Activated T-cell treated with anti-CD3 and anti-CD28 coated beads, Interleukin-2, amount 50 U/mL, for 72 hours (primary cell): ENCODE measurements around the gene MIER2. TPM values are rescaled to one million over a fixed set of nuclear protein-coding genes. Genes with fewer than 3 reads are reported as not detected.
"Not testable (repeated sequence)": the region's sequence is repeated elsewhere in the genome, so short reads cannot be mapped to it uniquely, and the experiment has no call there.

Experiments used
- ATAC-seq, 2 donors: fragments of 150-1000 bp; cut with Tn5 transposase; replicated peaks in 1 of 2; 2 replicates each; pipeline ENCODE4 v1.10.0; 2021; ENCODE audit warnings: moderate library complexity in 2 of 2, mild to moderate bottlenecking in 1 of 2
- DNase-seq, 2 donors: peaks; one replicate each; pipeline ENCODE4 v3.0.0; 2021 to 2022; ENCODE audit warnings: mixed read lengths in 1 of 2
- H3K27ac Mint-ChIP-seq: one replicate; pipeline ENCODE4 v1.8.0; 2022; ENCODE audit warnings: mild to moderate bottlenecking, moderate library complexity, mixed read lengths
- H3K27me3 Mint-ChIP-seq: one replicate; pipeline ENCODE4 v1.8.0; 2022; ENCODE audit warnings: low read depth, mixed read lengths
- H3K36me3 Mint-ChIP-seq, 2 donors: one replicate each; pipeline ENCODE4 v1.8.0; 2022; ENCODE audit warnings: mixed read lengths in 2 of 2, mild to moderate bottlenecking in 1 of 2; ENCODE audit not compliant: insufficient read depth in 2 of 2
- H3K4me1 Mint-ChIP-seq: one replicate; pipeline ENCODE4 v1.8.0; 2022; ENCODE audit warnings: low read depth, mixed read lengths
- H3K4me3 Mint-ChIP-seq, 2 donors: one replicate each; pipeline ENCODE4 v1.8.0; 2022; ENCODE audit warnings: mild to moderate bottlenecking in 2 of 2, mixed read lengths in 2 of 2, moderate library complexity in 2 of 2
- H3K9me3 Mint-ChIP-seq, 2 donors: one replicate each; pipeline ENCODE4 v1.8.0; 2022; ENCODE audit warnings: mixed read lengths in 2 of 2
- total RNA-seq, 2 donors: library from RNA; stranded (reverse); gene quantifications; one replicate each; pipeline ENCODE4 v1.2.3, GENCODE V29; 2022

Gene MIER2
- 10 to 100 TPM; 25.8 to 29.0 TPM for total RNA-seq

- peaks cover 0 to 4% of the 10 kb centered on the region in 2 donors for H3K36me3 Mint-ChIP-seq
- H3K9me3 Mint-ChIP-seq, result no peaks in the 10 kb centered on the region
- peak within 1 kb of the TSS; percentile 67 for H3K27ac Mint-ChIP-seq
- DNase-seq, result peak; percentile 91 to 98
- peak within 1 kb of the TSS; percentile 84 to 92 for H3K4me3 Mint-ChIP-seq
- ATAC-seq, result peak; percentile 97 to 98
- H3K27me3 Mint-ChIP-seq, result peaks cover 6% of the 10 kb centered on the region
- H3K4me1 Mint-ChIP-seq, result peaks cover 48% of the 10 kb centered on the region
These were observed at the start of gene MIER2 for GRCh38 chr19:344625-345319. TSS of gene MIER2 (minus strand) at chr19:344796. CDS start at chr19:344782, 14 bp downstream.

GRCh38 chr19:393560-393959 is 49.0 kb upstream of the MIER2 start:
- not testable (repeated sequence) for ATAC-seq, H3K27me3 Mint-ChIP-seq, H3K4me3 Mint-ChIP-seq, DNase-seq
- Mint-ChIP-seq H3K4me1 (peaks cover 20% of the 10 kb centered on the region), H3K9me3 (peaks cover 15 to 22% of the 10 kb centered on the region in 2 donors), H3K27ac (peak overlapping the region; percentile 45), H3K36me3 (peaks cover 16 to 24% of the 10 kb centered on the region in 2 donors)

GRCh38 chr19:392375-392970 is 47.9 kb upstream of the MIER2 start:
- DNase-seq (no peak), ATAC-seq (no peak)
- Mint-ChIP-seq H3K36me3 (peaks cover 16 to 24% of the 10 kb centered on the region in 2 donors), H3K9me3 (peaks cover 15 to 22% of the 10 kb centered on the region in 2 donors), H3K27me3 (peaks cover 3% of the 10 kb centered on the region), H3K27ac (no peak overlapping the region), H3K4me1 (peaks cover 20% of the 10 kb centered on the region), H3K4me3 (no peak overlapping the region)

GRCh38 chr19:391726-392374 is 47.3 kb upstream of the MIER2 start:
- Mint-ChIP-seq H3K9me3 (peaks cover 15 to 22% of the 10 kb centered on the region in 2 donors), H3K4me3 (no peak overlapping the region), H3K27ac (no peak overlapping the region), H3K36me3 (peaks cover 16 to 24% of the 10 kb centered on the region in 2 donors), H3K4me1 (peaks cover 20% of the 10 kb centered on the region), H3K27me3 (peaks cover 9% of the 10 kb centered on the region)
- ATAC-seq, result no peak
- no peak for DNase-seq

GRCh38 chr19:391207-391557 is 46.6 kb upstream of the MIER2 start:
- Mint-ChIP-seq H3K27me3 (peaks cover 16% of the 10 kb centered on the region), H3K36me3 (peaks cover 16 to 24% of the 10 kb centered on the region in 2 donors), H3K27ac (no peak overlapping the region), H3K4me1 (peaks cover 20% of the 10 kb centered on the region), H3K4me3 (peak overlapping the region; percentile 22 to 24), H3K9me3 (peaks cover 15 to 22% of the 10 kb centered on the region in 2 donors)
- ATAC-seq, result peak; percentile 81 to 84
- peak in 1 of 2 donors; percentile 38 for DNase-seq

- Mint-ChIP-seq H3K4me1 (peaks cover 20% of the 10 kb centered on the region), H3K9me3 (peaks cover 13 to 19% of the 10 kb centered on the region in 2 donors), H3K36me3 (peaks cover 14 to 21% of the 10 kb centered on the region in 2 donors), H3K4me3 (no peak overlapping the region), H3K27me3 (peaks cover 20% of the 10 kb centered on the region), H3K27ac (no peak overlapping the region)
- no peak for DNase-seq
- peak; percentile 9 to 35 for ATAC-seq
These were observed 46.0 kb upstream of the MIER2 start for GRCh38 chr19:390386-391206.

- no peak for ATAC-seq
- DNase-seq, result no peak
- peaks cover 20% of the 10 kb centered on the region for H3K27me3 Mint-ChIP-seq
- no peak overlapping the region for H3K27ac Mint-ChIP-seq
- H3K36me3 Mint-ChIP-seq, result peaks cover 11 to 18% of the 10 kb centered on the region in 2 donors
- H3K4me1 Mint-ChIP-seq, result peaks cover 20% of the 10 kb centered on the region
- H3K4me3 Mint-ChIP-seq, result no peak overlapping the region
- H3K9me3 Mint-ChIP-seq, result peaks cover 10 to 16% of the 10 kb centered on the region in 2 donors
These were observed 45.3 kb upstream of the MIER2 start for GRCh38 chr19:389935-390289.

GRCh38 chr19:389255-389934 is 44.8 kb upstream of the MIER2 start:
- Mint-ChIP-seq H3K27ac (no peak overlapping the region), H3K4me3 (no peak overlapping the region), H3K4me1 (peaks cover 25% of the 10 kb centered on the region)

GRCh38 chr19:388691-389090 is 44.1 kb upstream of the MIER2 start:
- DNase-seq (no peak), ATAC-seq (no peak)
- Mint-ChIP-seq H3K27ac (no peak overlapping the region), H3K4me3 (no peak overlapping the region), H3K4me1 (peaks cover 32% of the 10 kb centered on the region), H3K36me3 (peaks cover 6 to 9% of the 10 kb centered on the region in 2 donors), H3K27me3 (peaks cover 32% of the 10 kb centered on the region), H3K9me3 (peaks cover 3 to 8% of the 10 kb centered on the region in 2 donors)

More at GRCh38 chr19:389255-389934, 44.8 kb upstream of the MIER2 start:
- ATAC-seq, result peak; percentile 54 to 57
- Mint-ChIP-seq H3K27me3 (peaks cover 25% of the 10 kb centered on the region), H3K36me3 (peaks cover 10 to 16% of the 10 kb centered on the region in 2 donors), H3K9me3 (peaks cover 7 to 15% of the 10 kb centered on the region in 2 donors)
- DNase-seq, result no peak

GRCh38 chr19:387777-388176 is 43.2 kb upstream of the MIER2 start:
- Mint-ChIP-seq H3K4me1 (peaks cover 38% of the 10 kb centered on the region), H3K27ac (no peak overlapping the region), H3K36me3 (peaks cover under 1 to 1% of the 10 kb centered on the region in 2 donors), H3K9me3 (peaks cover 0 to 3% of the 10 kb centered on the region in 2 donors), H3K4me3 (no peak overlapping the region), H3K27me3 (peaks cover 41% of the 10 kb centered on the region)
- DNase-seq (no peak), ATAC-seq (no peak)

GRCh38 chr19:386632-387301 is 42.2 kb upstream of the MIER2 start:
- H3K36me3 Mint-ChIP-seq, H3K9me3 Mint-ChIP-seq, DNase-seq, H3K4me3 Mint-ChIP-seq, ATAC-seq, H3K27ac Mint-ChIP-seq: not testable (repeated sequence)
- H3K27me3 Mint-ChIP-seq, result peaks cover 45% of the 10 kb centered on the region
- H3K4me1 Mint-ChIP-seq, result peaks cover 36% of the 10 kb centered on the region

GRCh38 chr19:386189-386588 is 41.6 kb upstream of the MIER2 start:
- H3K36me3 Mint-ChIP-seq, H3K27ac Mint-ChIP-seq, H3K4me3 Mint-ChIP-seq, H3K9me3 Mint-ChIP-seq, DNase-seq, ATAC-seq: not testable (repeated sequence)
- Mint-ChIP-seq H3K27me3 (peaks cover 45% of the 10 kb centered on the region), H3K4me1 (peaks cover 33% of the 10 kb centered on the region)
